K562 (cell line): ENCODE measurements around the gene JMJD1C. TPM values are rescaled to one million over a fixed set of nuclear protein-coding genes. Genes with fewer than 3 reads are reported as not detected.

Experiments used
- BMI1 ChIP-seq: fragments of 150-350 bp; IDR thresholded peaks from 2 replicates; pipeline ENCODE4 v1.6.1; 2014; ENCODE audit warnings: low read length
- CHAMP1 ChIP-seq: fragments of 450-650 bp; IDR thresholded peaks from 2 replicates; pipeline ENCODE4 v1.6.1; 2016; ENCODE audit warnings: mild to moderate bottlenecking
- DLX4 ChIP-seq: fragments of 250-450 bp; sonication (Bioruptor Pico); IDR thresholded peaks from 2 replicates; pipeline ENCODE4 v1.6.1; 2021; ENCODE audit warnings: mild to moderate bottlenecking
- E2F3 ChIP-seq: fragments of 250-450 bp; sonication (Bioruptor Pico); IDR thresholded peaks from 2 replicates; pipeline ENCODE4 v1.4.0; 2020; ENCODE audit warnings: mild to moderate bottlenecking
- HDAC3 ChIP-seq: fragments of 450-650 bp; IDR thresholded peaks from 2 replicates; pipeline ENCODE4 v1.6.1; 2018; ENCODE audit warnings: borderline replicate concordance, mild to moderate bottlenecking, moderate library complexity; ENCODE audit not compliant: partially characterized antibody
- JUND ChIP-seq, 2 experiments: IDR thresholded peaks; 2 replicates in 1 of 2; 3 replicates in 1 of 2; pipeline ENCODE4 v1.6.1; 2011; ENCODE audit warnings: borderline replicate concordance in 2 of 2, low read depth in 2 of 2, low read length in 2 of 2, improper control_type of control experiment in 1 of 2, missing biosample characterization in 1 of 2, missing genetic modification characterization in 1 of 2, missing genetic modification reagents in 1 of 2
- KDM5B ChIP-seq: fragments of 200-600 bp; sonication (generic); IDR thresholded peaks from 2 replicates; pipeline ENCODE4 v1.6.1; 2012; ENCODE audit warnings: low read depth, mild to moderate bottlenecking, moderate library complexity, low read length, control low read depth, inconsistent platforms; ENCODE audit not compliant: insufficient replicate concordance
- KLF13 ChIP-seq: fragments of 450-650 bp; IDR thresholded peaks from 2 replicates; pipeline ENCODE4 v1.6.1; 2016; ENCODE audit warnings: missing genetic modification characterization, low read depth, mild to moderate bottlenecking, missing compliant biosample characterization, moderate library complexity, borderline replicate concordance
- NCOA1 ChIP-seq: fragments of 450-650 bp; IDR thresholded peaks from 2 replicates; pipeline ENCODE4 v1.6.1; 2016; ENCODE audit warnings: low read depth
- NFE2 ChIP-seq: IDR thresholded peaks from 2 replicates; pipeline ENCODE4 v1.6.1; 2014; ENCODE audit warnings: antibody characterized with exemption, low read depth
- RBM14 ChIP-seq: fragments of 200-400 bp; formaldehyde crosslinking; IDR thresholded peaks from 2 replicates; pipeline ENCODE4 v1.6.1; 2018; ENCODE audit warnings: low read depth, mild to moderate bottlenecking, low read length, moderate library complexity, borderline replicate concordance; ENCODE audit not compliant: insufficient read depth
- SAP30 ChIP-seq: fragments of 200-600 bp; sonication (generic); IDR thresholded peaks from 2 replicates; pipeline ENCODE4 v1.6.1; 2012; ENCODE audit warnings: borderline replicate concordance, low read depth, mild to moderate bottlenecking, moderate library complexity, low read length, control low read depth, inconsistent platforms; ENCODE audit not compliant: insufficient read depth, poor library complexity, severe bottlenecking
- ZBTB43 ChIP-seq: sonication (generic); formaldehyde crosslinking; IDR thresholded peaks from 2 replicates; pipeline ENCODE4 v1.8.0; 2023; ENCODE audit warnings: mild to moderate bottlenecking, missing genetic modification reagents
- ZNF165 ChIP-seq: fragments of 250-450 bp; sonication (Bioruptor Pico); IDR thresholded peaks from 2 replicates; pipeline ENCODE4 v1.4.0; 2020; ENCODE audit warnings: borderline replicate concordance
- ZNF584 ChIP-seq: fragments of 200-800 bp; sonication (Bioruptor generic); IDR thresholded peaks from 2 replicates; pipeline ENCODE4 v1.6.1; 2016; ENCODE audit warnings: low read depth, mild to moderate bottlenecking, missing genetic modification characterization, missing compliant biosample characterization
- polyA plus RNA-seq, 8 experiments: library from polyadenylated mRNA; depleted of rRNA in 4 of 8; stranded (reverse) in 5 of 8; unstranded in 3 of 8; fragments of >200 nt; fragmentation: Nextera tagmentation in 2 of 8; fragmentation: Illumina TruSeq in 1 of 8; extraction: Ambion mirVana in 2 of 8; extraction: Trizol in 1 of 8; gene quantifications; 2 replicates each; pipeline versions ENCODE4 v1.2.1 to v1.2.3, GENCODE V29; 2011 to 2014; ENCODE audit warnings: inconsistent platforms in 1 of 8, missing spikeins in 1 of 8
- total RNA-seq, 7 experiments: library from RNA; depleted of rRNA in 6 of 7; stranded (reverse); fragments of >200 nt in 6 of 7; fragmentation: Illumina TruSeq in 2 of 7; extraction: Trizol in 2 of 7; gene quantifications; 2 replicates each; pipeline versions ENCODE4 v1.2.1 to v1.2.3, GENCODE V29; 2011 to 2021; ENCODE audit warnings: low replicate concordance in 1 of 7
- TF ChIP-seq, protein P1 (sequence below), 2 experiments: fragments of 250-450 bp in 1 of 2; fragments of 450-650 bp in 1 of 2; sonication (Bioruptor Pico) in 1 of 2; IDR thresholded peaks; 2 replicates each; pipeline versions ENCODE4 v1.6.1 to v1.8.0; 2016 to 2021; ENCODE audit warnings: mild to moderate bottlenecking in 2 of 2, moderate library complexity in 2 of 2, missing compliant biosample characterization in 1 of 2, missing genetic modification characterization in 1 of 2
- TF ChIP-seq, protein P2 (sequence below): sonication (generic); formaldehyde crosslinking; IDR thresholded peaks from 2 replicates; pipeline ENCODE4 v1.8.1; 2023; ENCODE audit warnings: mild to moderate bottlenecking, missing genetic modification reagents

Gene JMJD1C
- total and polyA plus RNA-seq, 9 of the 15 experiments (the other 6 are each of a cell fraction or from before 2014, with no cell fraction given) = 25.3 to 68.0 (median 47.2) TPM

DNA sequence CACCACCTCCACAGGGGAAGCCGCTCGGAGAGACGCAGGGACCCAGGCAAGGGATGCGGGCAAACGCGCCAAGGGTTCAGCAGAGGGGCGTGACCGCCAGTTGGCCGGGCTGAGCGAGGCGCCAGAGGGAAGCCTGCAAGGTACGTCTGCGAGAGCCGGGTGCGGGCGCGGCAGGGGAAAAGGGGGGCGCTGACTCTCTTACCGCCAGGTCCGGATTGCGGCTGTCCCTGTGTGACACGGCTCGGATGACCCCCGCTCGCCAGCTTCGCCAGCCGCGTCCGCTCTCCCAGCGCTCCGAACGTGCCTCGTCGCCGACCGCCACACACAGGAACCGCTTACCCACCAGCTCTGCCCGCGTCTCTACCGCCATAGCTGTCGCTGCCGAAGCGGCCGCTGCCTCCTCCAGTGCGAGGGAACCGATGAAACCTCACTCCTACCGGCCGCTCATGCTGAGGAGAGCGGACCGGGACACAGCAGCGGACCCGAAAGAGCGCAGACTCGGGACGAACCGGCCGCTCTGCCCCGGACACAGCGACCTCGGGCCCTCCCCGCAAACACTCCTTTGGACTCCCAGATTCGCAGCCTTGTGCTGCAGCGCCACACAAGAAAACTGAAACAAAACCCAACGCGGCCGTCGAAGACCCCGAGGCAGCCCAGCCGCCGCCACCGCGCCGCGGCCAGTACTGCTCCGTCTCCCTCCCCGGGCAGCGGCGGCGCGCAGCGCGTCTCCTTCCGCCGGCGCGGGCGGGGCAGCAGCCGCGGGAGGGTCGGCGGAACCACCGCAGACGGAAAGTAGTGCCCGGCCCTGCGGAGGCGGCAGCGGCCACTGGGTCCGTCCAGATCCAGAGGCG is at the start of gene JMJD1C (continued):
- TF ChIP-seq NFE2 (no peak), KDM5B (peak; percentile 82), JUND (IDR thresholded peaks at IDR 0.05; ENCODE audit: borderline replicate concordance, low read depth, low read length) (peak; percentile 47; the same call in 1 of the 2 replicates), JUND (tag; IDR thresholded peaks at IDR 0.05; ENCODE audit: borderline replicate concordance, low read depth, low read length) (no peak), E2F3 (no peak), DLX4 (CRISPR knock-in tag) (no peak), NCOA1 (no peak), BMI1 (no peak), CHAMP1 (no peak), SAP30 (peak; percentile 80), ZBTB43 (CRISPR knock-in tag) (peak; percentile 85), KLF13 (tag) (peak; percentile 90; the same call in 1 of the 2 replicates), RBM14 (0 out of 2 replicates have a peak, but pooled peaks have one; percentile 34), ZNF584 (CRISPR knock-in tag) (no peak), HDAC3 (no peak), ZNF165 (CRISPR knock-in tag) (no peak)
- TF ChIP-seq, protein P1, sequence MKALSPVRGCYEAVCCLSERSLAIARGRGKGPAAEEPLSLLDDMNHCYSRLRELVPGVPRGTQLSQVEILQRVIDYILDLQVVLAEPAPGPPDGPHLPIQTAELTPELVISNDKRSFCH (CRISPR knock-in tag; IDR thresholded peaks at IDR 0.05) = no peak
- TF ChIP-seq, protein P1 (tag; IDR thresholded peaks at IDR 0.05) = peak; percentile 75
- TF ChIP-seq, protein P2, sequence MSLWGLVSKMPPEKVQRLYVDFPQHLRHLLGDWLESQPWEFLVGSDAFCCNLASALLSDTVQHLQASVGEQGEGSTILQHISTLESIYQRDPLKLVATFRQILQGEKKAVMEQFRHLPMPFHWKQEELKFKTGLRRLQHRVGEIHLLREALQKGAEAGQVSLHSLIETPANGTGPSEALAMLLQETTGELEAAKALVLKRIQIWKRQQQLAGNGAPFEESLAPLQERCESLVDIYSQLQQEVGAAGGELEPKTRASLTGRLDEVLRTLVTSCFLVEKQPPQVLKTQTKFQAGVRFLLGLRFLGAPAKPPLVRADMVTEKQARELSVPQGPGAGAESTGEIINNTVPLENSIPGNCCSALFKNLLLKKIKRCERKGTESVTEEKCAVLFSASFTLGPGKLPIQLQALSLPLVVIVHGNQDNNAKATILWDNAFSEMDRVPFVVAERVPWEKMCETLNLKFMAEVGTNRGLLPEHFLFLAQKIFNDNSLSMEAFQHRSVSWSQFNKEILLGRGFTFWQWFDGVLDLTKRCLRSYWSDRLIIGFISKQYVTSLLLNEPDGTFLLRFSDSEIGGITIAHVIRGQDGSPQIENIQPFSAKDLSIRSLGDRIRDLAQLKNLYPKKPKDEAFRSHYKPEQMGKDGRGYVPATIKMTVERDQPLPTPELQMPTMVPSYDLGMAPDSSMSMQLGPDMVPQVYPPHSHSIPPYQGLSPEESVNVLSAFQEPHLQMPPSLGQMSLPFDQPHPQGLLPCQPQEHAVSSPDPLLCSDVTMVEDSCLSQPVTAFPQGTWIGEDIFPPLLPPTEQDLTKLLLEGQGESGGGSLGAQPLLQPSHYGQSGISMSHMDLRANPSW (CRISPR knock-in tag) = peak; percentile 74; the same call in 1 of the 2 replicates
